AG04449 (cell line): ENCODE results near the gene ABRAXAS1.

ENCODE experiments used
- CTCF ChIA-PET: fragments of 350-600 bp; formaldehyde crosslinking; extraction: SDS; loops from one replicate; lab custom pipeline; 2021; ENCODE audit warnings: antibody characterized with exemption; lab: Yijun Ruan, JAX
- POLR2A ChIA-PET: fragments of 400-600, 350-600 bp; formaldehyde crosslinking; extraction: SDS; loops from one replicate; lab custom pipeline; 2020; ENCODE audit warnings: antibody characterized with exemption, inconsistent platforms; lab: Yijun Ruan, JAX
- DNase-seq: peaks from one replicate; pipeline ENCODE4 v3.0.0-alpha.2; 2010; ENCODE audit warnings: low read depth, low spot score
- H3K4me3 ChIP-seq: 2 replicates; pipeline ENCODE4 v1.5.1; 2011; ENCODE audit warnings: low read depth, mild to moderate bottlenecking, control low read depth, low read length
- CTCF ChIP-seq: IDR thresholded peaks from one replicate; pipeline ENCODE4 v1.5.1; 2011; ENCODE audit warnings: mild to moderate bottlenecking, moderate library complexity, low read length, control low read depth, inconsistent platforms; ENCODE audit not compliant: insufficient read depth; ENCODE audit errors: missing control alignments

ABRAXAS1 gene

GRCh38 chr4:83438719-83439118, 46.2 kb downstream of the ABRAXAS1 start:
- TF ChIP-seq CTCF = no peak
- CTCF ChIA-PET = no interaction called here
- DNase-seq = peak; percentile 0
- no peak overlapping the region for H3K4me3 ChIP-seq
- POLR2A ChIA-PET = interaction anchor here (0.6 kb wide), 3 partner anchors 18 to 182 kb away, joined by 3 read pairs; no protein-coding TSS in a partner anchor

DNA sequence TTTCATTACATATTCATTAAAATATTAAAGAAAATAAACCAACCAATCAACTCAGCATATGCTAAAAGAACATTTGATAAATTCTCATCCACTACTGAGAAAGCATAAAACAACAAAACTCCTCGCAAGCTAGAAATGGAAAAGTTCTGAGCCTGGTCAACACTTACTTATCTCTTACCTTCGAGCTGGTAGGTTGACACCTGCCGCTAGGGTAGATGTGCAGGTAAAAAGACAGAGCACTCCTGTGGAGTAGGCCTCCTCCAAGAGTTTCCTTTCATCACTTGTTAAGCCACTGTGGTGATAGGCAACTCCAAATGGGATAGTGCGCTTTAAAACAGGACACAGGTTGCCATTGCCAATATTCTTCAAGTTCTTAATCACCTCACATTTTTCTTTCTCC, 48.2 kb downstream of the ABRAXAS1 start:
- no peak for DNase-seq
- ChIA-PET POLR2A (no interaction called here), CTCF (no interaction called here)
- H3K4me3 ChIP-seq = no peak overlapping the region
- TF ChIP-seq CTCF = no peak

DNA sequence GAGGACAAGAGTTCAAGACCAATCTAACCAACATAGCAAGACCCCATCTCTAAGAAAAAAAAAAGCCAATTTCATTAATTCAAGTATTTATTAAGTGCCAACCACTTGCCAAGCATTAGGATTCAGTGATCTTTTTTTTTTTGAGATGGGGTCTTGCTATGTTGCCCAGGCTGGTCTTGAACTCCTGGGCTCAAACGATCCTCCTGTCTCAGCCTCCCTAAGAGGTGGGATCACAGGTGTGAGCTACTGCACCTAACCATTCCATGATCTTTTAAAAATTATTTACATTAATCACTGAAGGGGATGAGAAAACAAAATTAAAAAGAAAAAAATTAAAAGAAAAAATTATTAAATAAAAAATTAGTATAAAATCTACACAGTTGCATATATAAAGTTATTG, 53.7 kb downstream of the ABRAXAS1 start:
- no peak for TF ChIP-seq CTCF
- no peak for DNase-seq
- H3K4me3 ChIP-seq = no peak overlapping the region
- CTCF ChIA-PET = no interaction called here
- POLR2A ChIA-PET = no interaction called here

DNA sequence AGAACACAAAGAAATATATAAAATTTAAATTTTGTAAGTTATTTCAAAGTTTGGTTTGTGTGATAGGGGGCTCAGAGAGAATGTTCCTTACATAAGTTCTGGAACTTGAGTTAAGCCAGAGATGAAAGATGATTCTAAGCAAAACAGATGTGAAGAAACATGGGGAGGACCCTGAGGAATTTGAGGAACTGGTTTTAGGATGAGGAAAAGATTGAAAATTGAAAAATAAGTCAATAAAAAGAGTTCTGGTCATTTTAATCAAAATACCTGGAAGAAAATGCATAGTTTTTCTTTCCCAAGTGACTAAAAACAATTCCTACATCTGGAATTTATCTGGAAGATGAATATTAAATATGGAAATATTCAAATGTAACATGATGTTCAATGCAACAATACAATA, 66.7 kb downstream of the ABRAXAS1 start:
- no peak overlapping the region for H3K4me3 ChIP-seq
- DNase-seq = no peak
- no peak for TF ChIP-seq CTCF
- ChIA-PET CTCF (no interaction called here), POLR2A (no interaction called here)

DNA sequence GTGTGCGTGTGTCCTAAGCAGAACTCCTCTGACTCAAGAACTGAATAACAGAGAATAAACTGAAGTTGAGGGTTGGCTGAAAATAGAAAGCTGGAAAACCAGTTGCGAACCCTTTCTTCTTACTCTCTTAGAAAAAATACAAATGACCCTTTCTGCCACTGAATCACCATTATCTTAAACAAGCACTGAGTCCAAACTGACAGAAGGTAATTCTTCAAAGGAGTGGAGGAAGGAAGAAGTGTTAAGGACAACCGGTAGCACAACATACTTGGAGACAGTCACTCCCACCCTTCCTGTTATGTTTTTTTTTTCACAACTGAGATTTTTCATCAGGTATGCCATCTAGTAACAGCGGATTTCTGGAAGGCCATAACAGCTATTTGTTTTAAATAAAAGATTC, 67.3 kb downstream of the ABRAXAS1 start:
- no peak for TF ChIP-seq CTCF
- no peak overlapping the region for H3K4me3 ChIP-seq
- ChIA-PET CTCF (no interaction called here), POLR2A (no interaction called here)
- DNase-seq = no peak

GRCh38 chr4:83413676-83414075, 71.2 kb downstream of the ABRAXAS1 start:
- no peak for TF ChIP-seq CTCF
- ChIA-PET POLR2A (no interaction called here), CTCF (interaction anchor here (1.0 to 1.2 kb wide), 2 partner anchors 9 to 51 kb away, joined by 3 read pairs; no protein-coding TSS in a partner anchor)
- no peak overlapping the region for H3K4me3 ChIP-seq
- DNase-seq = no peak
